Measurements from ENCODE around the gene ACTL8. TPM values are rescaled to one million over a fixed set of nuclear protein-coding genes. Genes with fewer than 3 reads are reported as not detected.

The ACTL8 gene
- total and polyA plus RNA-seq, 2 donors from 2014 or later = not detected

GRCh38 chr1:17764591-17764990, 9.5 kb downstream of the ACTL8 start:
- intact Hi-C loops (cut with DNase I) = no loop called here
- Histone ChIP-seq H3K9me3 (ENCODE audit: control insufficient read depth in 2 of 3, insufficient read depth in 1 of 3, low read length in 3 of 3) (peaks cover 0 to 8% (median under 1%) of the 10 kb centered on the region in 3 donors), H3K27ac (ENCODE audit: low read depth in 2 of 2, low read length in 2 of 2) (no peak overlapping the region), H3K4me1 (ENCODE audit: control insufficient read depth in 2 of 3, insufficient read depth in 2 of 3, low read depth in 1 of 3, low read length in 3 of 3) (no peaks in the 10 kb centered on the region), H3K4me3 (ENCODE audit: low read length in 3 of 3) (no peak overlapping the region), H3K36me3 (ENCODE audit: control insufficient read depth in 2 of 3, insufficient read depth in 3 of 3, low read length in 3 of 3) (no peaks in the 10 kb centered on the region), H3K27me3 (ENCODE audit: control insufficient read depth, insufficient read depth, low read length) (no peaks in the 10 kb centered on the region), H3K9ac (ENCODE audit: low read length in 3 of 3) (no peak overlapping the region)
- FAIRE-seq (no peak), DNase-seq (peak in 1 of 5 donors; percentile 32)
- TF ChIP-seq CTCF (IDR thresholded peaks at IDR 0.05; ENCODE audit: borderline replicate concordance, extremely low read depth, insufficient read depth) = no peak

GRCh38 chr1:17765444-17766411, 10.6 kb downstream of the ACTL8 start:
- no peaks in the 10 kb centered on the region for H3K36me3 ChIP-seq (ENCODE audit: control insufficient read depth in 2 of 3, insufficient read depth in 3 of 3, low read length in 3 of 3)
- H3K27me3 ChIP-seq (ENCODE audit: control insufficient read depth, insufficient read depth, low read length) = no peaks in the 10 kb centered on the region
- no peak overlapping the region for H3K4me3 ChIP-seq (ENCODE audit: low read length in 3 of 3)
- H3K9ac ChIP-seq (ENCODE audit: low read length in 3 of 3) = no peak overlapping the region
- FAIRE-seq (no peak), DNase-seq (peak in 1 of 5 donors; percentile 71)
- no peak overlapping the region for H3K27ac ChIP-seq (ENCODE audit: low read depth in 2 of 2, low read length in 2 of 2)
- H3K4me1 ChIP-seq (ENCODE audit: control insufficient read depth in 2 of 3, insufficient read depth in 2 of 3, low read depth in 1 of 3, low read length in 3 of 3) = no peaks in the 10 kb centered on the region
- TF ChIP-seq CTCF (IDR thresholded peaks at IDR 0.05; ENCODE audit: borderline replicate concordance, extremely low read depth, insufficient read depth) = no peak
- intact Hi-C loops (cut with DNase I) = no loop called here
- no peaks in the 10 kb centered on the region for H3K9me3 ChIP-seq (ENCODE audit: control insufficient read depth in 2 of 3, insufficient read depth in 1 of 3, low read length in 3 of 3)

- DNase-seq (peak in 1 of 5 donors; percentile 86), FAIRE-seq (no peak)
- no peak overlapping the region for H3K27ac ChIP-seq (ENCODE audit: low read depth in 2 of 2, low read length in 2 of 2)
- no peaks in the 10 kb centered on the region for H3K27me3 ChIP-seq (ENCODE audit: control insufficient read depth, insufficient read depth, low read length)
- intact Hi-C loops (cut with DNase I) = no loop called here
- H3K9me3 ChIP-seq (ENCODE audit: control insufficient read depth in 2 of 3, insufficient read depth in 1 of 3, low read length in 3 of 3) = no peaks in the 10 kb centered on the region
- no peak overlapping the region for H3K4me3 ChIP-seq (ENCODE audit: low read length in 3 of 3)
- no peak overlapping the region for H3K9ac ChIP-seq (ENCODE audit: low read length in 3 of 3)
- no peaks in the 10 kb centered on the region for H3K36me3 ChIP-seq (ENCODE audit: control insufficient read depth in 2 of 3, insufficient read depth in 3 of 3, low read length in 3 of 3)
- no peaks in the 10 kb centered on the region for H3K4me1 ChIP-seq (ENCODE audit: control insufficient read depth in 2 of 3, insufficient read depth in 2 of 3, low read depth in 1 of 3, low read length in 3 of 3)
- no peak for TF ChIP-seq CTCF (IDR thresholded peaks at IDR 0.05; ENCODE audit: borderline replicate concordance, extremely low read depth, insufficient read depth)
These were observed 13.6 kb downstream of the ACTL8 start for GRCh38 chr1:17768651-17769241.

Measured in kidney (tissue), 14 donors.